HG03575 (cell line): ENCODE data around the gene NEURL3.
"Not testable (repeated sequence)": the region's sequence is repeated elsewhere in the genome, so short reads cannot be mapped to it uniquely, and the experiment has no call there.

Experiments used
- ATAC-seq: cut with Tn5 transposase; IDR thresholded peaks from one replicate; pipeline ENCODE4 v1.9.1; 2021; ENCODE audit not compliant: unreplicated experiment, insufficient number of reproducible peaks, low FRiP score; ENCODE audit errors: extremely low read depth

Gene NEURL3, protein sequence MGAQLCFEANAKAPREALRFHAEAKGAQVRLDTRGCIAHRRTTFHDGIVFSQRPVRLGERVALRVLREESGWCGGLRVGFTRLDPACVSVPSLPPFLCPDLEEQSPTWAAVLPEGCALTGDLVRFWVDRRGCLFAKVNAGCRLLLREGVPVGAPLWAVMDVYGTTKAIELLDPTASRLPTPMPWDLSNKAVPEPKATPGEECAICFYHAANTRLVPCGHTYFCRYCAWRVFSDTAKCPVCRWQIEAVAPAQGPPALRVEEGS

DNA sequence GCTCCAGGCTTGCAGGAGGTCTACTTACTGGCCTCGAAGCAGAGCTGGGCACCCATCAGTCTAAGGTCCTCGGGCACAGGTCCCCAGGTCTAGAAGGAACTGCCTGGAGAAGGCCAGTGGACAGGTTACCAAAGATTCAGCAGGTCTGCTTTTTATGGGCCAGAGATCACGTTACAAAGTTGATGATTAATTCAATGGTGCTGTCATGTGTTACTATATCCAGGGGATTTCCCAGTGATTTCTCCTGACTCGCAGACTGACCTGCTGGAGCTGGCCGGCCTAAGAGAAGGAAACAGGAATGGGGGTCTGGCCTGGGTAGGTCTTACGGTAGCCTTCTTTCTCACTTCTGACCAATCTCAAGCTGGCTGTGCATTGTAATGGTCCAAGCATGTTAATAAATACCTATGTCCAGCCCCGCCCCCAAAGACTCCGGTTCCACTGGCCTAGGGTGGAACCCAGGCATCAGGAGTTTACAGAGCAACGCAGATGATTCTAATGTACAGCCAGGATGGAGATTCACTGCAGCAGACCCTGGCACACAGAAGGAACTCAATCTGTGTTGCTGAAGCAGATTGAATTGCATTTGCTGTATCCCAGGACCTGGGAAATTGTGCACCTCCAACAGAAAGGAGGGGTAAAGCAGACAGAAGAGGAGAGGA is at the start of gene NEURL3:
NEURL3 (minus strand) TSS at position 127 of the 659 bp plus-strand sequence; CDS start at position 56, 71 bp downstream.
- no peak for ATAC-seq

DNA sequence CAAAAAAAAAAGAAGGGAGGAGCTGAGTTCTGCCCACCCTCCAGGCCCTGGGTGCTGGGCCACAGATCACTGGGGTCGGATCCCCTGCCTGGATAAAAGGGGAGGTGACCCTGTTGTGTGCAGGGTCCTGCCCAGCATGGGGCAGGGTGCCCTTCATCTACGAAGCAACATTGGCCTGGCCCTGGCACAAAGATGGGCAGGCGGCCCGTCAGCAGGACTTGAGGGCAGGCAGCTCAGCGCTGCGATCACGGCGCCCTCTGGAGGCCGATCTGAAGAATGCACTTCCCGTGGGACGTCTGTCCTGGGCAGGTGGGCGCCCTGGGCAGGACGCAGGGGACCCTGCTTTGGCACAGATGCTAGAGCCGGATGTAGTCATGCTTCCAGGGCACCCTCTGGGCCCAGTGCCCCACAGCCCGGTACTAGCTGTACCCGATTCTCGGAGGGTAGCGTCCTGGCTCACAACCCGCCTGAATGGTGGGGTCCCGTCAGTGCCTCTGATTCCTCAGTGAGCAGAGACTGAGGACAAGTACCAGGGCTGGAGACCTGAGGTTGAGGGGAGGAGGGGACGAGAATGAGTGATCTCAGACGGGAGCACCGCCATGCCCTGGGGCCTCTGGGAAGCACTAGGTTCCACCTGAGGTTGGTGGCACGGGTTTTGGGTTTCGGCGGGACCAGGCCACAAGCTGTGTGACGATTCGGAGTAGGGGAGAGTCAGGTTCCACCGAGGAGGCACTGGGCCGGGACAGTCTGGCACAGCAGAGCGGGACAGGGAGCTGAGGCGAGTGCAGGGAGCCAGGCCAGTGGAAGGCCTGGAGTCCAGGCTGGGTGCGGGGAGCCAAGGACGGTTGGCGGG is 49.4 kb upstream of the NEURL3 start:
- ATAC-seq, result no peak

DNA sequence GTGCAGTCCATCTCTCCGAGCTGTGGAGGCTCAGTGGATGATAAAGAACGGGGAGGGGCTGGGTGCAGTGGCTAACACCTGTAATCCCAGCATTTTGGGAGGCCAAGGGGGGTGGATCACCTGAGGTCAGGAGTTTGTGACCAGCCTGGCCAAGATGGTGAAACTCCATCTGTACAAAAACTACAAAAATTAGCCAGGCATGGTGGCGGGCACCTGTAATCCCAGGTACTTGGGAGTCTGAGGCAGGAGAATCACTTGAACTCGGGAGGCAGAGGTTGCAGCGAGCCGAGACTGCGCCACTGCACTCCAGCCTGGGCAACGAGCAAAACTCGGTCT is 48.8 kb upstream of the NEURL3 start:
- not testable (repeated sequence) for ATAC-seq

DNA sequence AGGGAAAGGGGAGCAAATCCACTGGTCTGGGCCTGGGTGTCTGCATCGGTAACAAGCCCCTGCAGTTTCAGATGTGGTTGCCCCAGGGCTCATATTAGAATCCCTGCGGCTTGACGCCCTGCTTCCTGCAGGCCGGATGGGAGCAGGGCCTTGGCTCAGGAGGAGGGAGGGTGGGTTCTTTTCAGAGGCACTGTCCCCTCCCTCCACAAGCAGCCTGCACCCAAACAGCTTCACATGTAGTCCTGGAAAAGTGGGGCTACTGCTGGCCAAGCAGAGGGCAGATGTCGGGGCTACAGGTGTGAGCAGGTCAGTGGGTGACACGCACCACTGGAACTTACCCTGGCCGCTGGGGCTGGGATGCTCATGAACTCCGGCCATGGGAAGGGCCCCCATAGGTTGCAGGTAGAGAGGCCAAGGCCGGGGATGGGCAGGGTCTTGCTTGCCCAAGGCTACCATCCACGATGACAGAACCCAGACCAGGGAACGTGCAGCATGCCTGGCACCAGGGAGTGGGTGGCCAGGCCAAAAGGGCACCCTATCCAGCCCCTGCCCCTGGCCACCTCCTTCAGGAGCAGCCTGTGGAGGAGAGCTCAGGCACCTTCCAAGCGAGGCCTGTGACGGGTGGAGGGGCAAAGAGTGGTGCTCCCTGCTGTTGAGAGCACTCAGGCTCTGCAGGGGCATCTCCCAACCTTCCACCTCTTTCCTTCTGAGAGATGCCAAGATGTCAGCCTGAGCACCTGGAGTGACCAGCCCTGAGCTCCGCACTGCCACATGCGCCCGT is 48.2 kb upstream of the NEURL3 start:
- no peak for ATAC-seq

DNA sequence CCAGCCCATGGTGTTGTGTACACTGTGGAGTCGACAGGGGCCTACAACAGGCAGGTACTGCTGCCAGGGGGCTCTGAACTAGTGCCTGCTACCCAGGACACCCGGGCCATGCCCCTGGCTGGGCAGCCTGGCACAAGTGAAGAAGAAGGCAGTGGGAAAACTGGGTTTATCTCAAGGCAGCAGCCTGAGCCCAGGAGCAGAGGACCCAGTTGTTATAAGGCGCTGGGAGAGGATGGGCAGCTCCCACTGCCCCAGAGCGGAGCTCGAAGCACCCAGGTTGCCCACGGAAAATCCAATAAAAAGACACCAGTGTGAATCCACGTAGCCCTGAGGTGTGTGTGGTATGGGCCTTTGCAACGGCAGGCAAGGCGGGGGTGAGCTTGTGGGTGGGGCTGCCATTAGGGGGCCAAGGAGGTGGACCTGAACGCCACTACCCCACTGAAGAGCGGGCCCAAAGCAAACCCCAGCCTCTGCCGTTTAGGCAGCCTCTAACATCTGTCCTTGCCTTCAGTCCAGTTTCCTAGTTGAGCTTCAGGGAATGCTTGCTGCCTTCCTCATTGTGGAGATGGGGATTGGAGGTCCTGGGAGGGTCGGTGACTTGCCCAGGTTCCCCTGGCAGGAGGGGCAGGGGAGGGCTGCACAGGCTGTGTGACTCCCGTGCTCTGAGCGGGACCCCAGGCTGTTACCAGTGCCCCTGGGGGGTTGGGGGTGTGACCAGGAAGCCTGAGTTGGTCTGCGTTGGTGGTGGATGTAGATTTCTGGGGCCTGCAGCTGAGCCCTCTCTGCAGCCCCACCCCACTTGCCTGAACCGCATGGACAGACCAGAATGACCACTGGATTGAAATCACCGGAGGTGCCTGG is 47.4 kb upstream of the NEURL3 start:
- ATAC-seq, result no peak

DNA sequence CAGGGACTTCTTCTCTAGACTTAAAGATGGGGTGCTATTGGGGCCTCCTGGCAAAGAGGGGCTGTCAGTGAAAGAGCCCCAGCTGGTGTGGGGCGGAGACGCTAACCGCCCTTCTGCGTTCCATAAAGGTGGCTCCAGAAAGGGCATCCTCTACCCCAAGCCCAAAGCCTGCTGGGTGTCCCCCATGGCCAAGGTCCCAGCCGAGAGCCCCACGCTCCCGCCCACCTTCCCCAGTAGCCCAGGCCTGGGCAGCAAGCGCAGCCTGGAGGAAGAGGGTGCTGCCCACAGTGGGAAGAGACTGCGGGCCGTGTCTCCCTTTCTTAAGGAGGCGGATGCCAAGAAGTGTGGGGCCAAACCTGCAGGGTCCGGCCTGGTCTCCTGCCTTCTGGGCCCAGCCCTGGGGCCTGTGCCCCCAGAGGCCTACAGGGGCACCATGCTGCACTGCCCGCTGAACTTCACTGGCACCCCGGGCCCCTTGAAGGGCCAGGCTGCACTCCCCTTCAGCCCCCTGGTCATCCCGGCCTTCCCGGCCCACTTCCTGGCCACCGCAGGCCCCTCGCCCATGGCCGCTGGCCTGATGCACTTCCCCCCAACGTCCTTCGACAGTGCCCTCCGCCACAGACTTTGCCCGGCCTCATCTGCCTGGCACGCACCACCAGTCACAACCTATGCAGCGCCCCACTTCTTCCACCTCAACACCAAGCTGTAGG is 46.6 kb upstream of the NEURL3 start:
- ATAC-seq, result no peak

DNA sequence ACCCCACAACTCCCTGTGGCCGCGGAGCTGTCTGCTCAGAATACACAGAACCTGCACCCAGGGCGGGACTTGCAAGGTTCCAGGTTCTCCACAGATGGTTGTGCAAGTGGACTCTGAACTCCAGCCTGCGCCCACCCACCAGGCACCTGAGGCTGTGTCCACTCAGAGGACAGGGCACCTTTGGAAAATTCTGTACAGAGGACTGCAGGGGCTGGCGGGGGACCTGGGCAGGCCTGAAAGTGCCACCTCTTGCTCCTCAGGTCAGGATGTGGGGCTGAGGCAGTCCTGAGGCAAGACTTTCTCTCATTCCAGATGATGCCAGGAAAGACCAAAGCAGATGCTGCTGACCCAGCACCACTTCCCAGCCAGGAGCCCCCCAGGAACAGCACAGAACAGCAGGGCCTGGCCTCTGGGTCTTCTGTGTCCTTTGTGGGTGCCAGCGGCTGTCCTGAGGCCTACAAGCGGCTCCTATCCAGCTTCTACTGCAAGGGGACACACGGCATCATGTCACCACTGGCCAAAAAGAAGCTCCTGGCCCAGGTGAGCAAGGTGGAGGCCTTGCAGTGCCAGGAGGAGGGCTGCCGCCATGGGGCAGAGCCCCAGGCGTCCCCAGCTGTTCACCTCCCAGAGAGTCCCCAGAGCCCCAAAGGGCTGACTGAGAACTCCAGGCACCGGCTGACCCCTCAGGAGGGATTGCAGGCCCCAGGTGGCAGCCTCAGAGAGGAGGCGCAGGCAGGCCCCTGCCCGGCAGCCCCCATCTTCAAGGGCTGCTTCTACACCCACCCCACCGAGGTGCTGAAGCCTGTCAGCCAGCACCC is 45.8 kb upstream of the NEURL3 start:
- ATAC-seq, result no peak

DNA sequence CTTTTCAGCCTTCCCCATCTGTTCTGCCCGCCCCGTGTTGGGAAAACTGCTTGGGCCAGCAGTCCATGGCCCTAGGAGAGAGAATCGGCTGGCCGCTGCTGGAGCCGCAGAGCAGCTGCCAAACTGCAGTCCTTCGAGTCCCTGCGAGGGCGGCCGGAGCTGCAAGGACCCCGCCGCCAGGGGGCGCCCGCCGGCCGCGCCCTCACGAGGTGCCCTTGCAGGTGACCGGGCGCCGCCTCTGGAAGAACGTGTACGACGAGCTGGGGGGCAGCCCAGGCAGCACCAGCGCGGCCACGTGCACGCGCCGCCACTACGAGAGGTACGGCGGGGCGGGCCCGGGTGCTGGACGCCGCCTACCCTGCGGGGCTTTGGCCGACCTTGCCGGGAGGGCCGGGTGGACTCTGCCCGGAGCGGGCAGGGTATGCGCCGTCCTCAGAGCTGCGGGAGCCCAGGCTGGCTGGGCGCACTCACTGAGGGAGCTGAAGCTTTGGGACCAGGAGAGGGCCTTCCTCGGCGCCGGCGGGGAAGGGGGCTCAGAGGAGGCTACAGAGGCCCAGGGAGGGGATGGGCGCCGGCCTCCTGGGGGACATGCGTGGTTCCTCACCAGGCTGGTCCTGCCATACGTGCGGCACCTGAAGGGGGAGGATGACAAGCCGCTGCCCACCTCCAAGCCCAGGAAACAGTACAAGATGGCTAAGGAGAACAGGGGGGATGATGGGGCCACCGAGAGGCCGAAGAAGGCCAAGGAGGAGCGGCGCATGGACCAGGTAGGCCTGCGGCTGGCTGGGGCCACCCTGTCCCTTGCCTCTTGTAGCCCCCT is 45.0 kb upstream of the NEURL3 start:
- ATAC-seq, result no peak

DNA sequence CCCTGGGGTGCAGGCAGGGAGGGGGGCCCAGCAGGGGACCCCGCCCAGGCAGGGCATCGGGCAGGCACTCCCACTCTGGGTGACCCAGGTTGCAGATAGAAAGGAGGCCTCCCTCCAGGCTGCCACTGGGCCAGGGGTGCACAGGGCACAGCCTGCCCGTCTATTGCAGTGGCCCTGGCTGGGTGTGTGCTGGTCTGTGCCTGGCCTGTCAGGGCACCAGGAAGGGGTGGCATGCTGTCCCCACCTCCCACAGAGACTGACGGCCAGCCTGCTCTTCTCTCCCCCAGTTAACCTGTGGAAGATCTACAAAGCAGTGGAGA is 44.3 kb upstream of the NEURL3 start:
- ATAC-seq, result no peak

DNA sequence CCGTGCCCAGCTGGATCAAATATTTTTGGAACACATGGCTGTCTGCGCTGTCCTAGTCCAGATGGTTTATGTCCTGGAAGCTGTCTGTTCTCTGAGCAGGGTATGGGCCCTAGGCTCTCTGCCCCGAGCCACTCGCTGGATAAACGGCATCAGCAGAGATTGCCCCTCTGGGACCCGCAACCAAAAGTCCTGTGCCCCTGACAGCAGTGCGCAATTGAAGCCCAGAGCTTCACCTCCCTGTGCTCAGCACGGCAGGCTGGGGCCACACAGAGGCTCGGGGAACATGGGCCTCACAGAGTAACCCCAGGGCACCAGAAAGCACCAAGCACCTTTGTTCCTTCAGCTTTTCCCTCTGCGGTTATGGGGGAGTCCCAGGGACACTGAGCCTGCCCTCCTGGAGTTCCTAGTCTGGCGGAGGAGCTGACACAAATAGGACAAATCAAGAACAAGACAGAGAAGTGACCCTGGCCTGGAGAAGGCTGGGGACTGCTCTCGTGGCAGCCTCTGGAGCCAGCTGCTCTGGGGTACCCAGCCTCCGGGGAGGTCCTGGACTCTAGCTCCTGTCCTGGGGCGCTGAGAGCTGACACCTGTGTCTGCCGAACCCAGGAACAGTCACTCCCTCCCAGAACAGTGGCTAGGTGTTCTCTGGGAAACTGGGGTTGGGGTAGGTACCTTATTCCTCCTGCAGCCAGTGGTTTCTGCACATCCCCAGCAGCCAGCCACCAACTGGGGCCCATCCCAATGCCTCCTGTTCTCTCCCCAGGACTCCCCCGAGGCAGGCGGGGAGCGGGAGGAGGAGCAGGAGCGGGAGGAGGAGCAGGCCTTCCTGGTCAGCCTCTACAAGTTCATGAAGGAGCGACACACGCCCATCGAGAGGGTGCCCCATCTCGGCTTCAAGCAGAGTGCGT is 43.7 kb upstream of the NEURL3 start:
- ATAC-seq, result no peak

DNA sequence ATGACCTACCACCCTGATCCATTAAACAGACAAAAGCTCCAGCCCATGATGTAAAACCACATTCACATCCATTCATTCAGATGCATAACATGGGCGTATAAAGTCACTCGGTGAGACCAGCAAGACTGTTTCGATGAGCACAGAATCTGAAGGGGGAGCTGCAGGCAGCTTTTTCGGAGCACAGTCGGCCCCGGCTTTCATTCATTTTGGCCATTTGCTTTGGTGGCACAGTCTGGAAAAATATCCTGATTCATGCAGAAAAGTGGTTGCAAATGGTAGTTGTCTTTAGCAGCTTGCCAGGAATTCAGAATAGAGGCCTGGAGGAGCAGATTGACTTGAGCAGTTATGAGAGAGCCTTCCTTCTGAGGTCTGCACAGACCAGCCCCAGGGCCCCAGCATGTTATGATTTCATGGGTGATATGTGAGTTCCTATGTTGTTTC is 42.6 kb upstream of the NEURL3 start:
- no peak for ATAC-seq

DNA sequence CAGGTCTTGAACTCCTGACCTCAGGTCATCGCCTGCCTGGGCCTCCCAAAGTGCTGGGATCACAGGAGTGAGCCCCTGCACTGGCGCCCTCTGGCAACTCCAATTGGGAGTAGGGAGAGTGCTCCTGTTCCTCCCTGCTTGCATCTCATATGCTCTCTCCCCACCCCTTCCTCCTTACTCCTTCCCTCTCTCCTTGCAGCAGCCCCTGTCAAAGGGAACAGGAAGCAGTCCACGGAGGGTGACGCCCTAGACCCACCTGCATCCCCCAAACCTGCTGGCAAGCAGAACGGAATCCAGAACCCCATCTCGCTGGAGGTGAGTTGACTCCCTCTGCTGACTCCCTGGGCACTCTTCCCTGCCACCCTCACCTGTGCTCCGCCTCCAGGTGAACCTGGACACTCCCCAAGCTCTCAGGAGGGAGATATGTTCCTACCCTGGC is 42.1 kb upstream of the NEURL3 start:
- no peak for ATAC-seq

DNA sequence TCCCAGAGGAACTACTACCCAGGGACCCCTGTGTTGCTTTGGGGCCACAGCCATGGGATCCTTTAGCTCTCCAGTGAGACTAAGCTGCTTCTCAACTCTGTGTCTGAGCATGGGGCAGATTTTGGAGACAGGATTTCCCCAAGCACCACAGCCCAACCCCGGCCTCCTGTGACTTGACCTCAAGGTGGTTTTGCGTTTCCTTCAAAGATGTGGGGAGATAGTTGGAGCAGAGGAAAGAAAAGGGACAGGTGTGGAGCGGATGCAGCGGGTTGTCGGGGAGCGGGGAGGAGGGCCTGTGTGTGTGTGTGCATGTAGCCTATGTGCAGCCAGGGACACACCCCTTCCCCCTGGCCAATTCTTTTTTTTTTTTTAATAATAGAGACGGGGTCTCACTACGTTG is 41.6 kb upstream of the NEURL3 start:
- no peak for ATAC-seq

DNA sequence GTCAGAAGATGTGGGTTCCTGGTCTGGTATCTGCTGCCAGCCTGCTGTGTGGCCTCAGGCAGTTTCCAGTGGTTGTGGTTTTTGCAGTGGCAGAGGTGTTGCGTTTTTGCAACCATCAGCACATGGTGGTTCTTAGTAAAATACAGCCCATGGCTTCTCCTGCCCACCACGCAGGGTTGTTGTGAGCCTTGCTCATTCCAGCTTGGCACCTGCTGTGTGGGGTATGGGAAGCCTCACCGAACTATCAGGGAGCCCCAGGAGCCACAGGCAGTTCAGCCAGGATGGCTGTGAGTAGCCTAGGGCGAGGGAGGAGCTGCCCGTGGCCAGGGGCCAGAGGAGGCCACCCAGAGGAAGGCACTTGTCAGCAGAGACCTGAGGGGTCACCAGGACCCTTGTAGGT is 41.2 kb upstream of the NEURL3 start:
- no peak for ATAC-seq

DNA sequence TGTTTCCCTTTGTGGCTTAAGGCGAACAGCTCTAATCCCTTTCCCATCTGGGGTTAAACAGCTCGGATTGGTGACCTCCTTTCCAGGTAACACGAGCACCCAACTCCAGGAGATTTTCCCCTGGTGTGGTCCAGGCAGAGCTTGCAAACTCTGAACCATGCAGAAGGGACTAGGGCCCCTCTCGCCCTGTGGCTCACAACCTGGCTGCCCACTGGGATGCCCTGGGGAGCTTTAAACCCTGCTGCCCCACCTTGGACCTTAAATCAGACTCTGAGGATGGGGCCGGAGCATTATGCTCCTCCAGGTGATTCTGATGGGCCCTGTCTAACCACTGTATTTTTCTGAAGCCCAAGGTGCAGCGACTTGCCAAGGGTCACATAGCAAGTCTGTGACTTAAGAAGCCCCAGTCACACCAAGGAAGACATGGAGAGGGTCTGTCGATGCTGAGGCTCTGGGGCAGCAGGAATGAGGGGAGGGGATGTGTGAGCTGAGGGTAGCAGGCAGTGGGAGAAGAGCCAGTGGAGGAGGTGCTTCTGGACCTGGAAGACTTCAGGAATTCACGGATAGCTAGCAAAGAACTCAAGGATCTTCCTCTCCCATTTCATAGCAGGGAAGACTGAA is 37.3 kb upstream of the NEURL3 start:
- no peak for ATAC-seq
